ENCODE data around the gene TMEM117.

GRCh38 chr12:43898474-43898873, 62.6 kb downstream of the TMEM117 start:
- TF ChIP-seq CTCF (conservative IDR thresholded peaks at IDR 0.05; ENCODE audit: low read length) (no peak), EZH2phosphoT487 (IDR thresholded peaks at IDR 0.05; ENCODE audit: borderline replicate concordance, low read depth, low read length) (no peak)

All from OCI-LY7 (cell line).